GM12892 (cell line): ENCODE results near the gene FADD.

Experiments
- POLR2A ChIP-seq: IDR thresholded peaks from 2 replicates; pipeline ENCODE4 v1.6.1; 2011; ENCODE audit warnings: low read depth, low read length, control low read depth
- TAF1 ChIP-seq: IDR thresholded peaks from 2 replicates; pipeline ENCODE4 v1.6.1; 2011; ENCODE audit warnings: low read depth, mild to moderate bottlenecking, control low read depth, low read length, borderline replicate concordance

- TF ChIP-seq POLR2A, result no peak
- no peak for TF ChIP-seq TAF1
Observed at GRCh38 chr11:70164705-70165104, 38.4 kb upstream of the FADD start.
